K562 (cell line): ENCODE results near the gene MRPL27. TPM values are rescaled to one million over a fixed set of nuclear protein-coding genes. Genes with fewer than 3 reads are reported as not detected.
A peak's percentile ranks its signal among the peaks of the same experiment; 100 is the strongest.

Experiments
- ATAC-seq: fragments of 200-7000 bp; cut with Tn5 transposase; 3 replicates; pipeline ENCODE4 v1.9.1; 2020; ENCODE audit warnings: moderate library complexity
- BruUV-seq: library from RNA; stranded (reverse); fragments of 400-500 nt; replicated peaks from 2 replicates; lab custom pipeline; 2021; lab: Mats Ljungman, UMichigan
- CTCF ChIA-PET: fragments of 300-600 bp; formaldehyde crosslinking; extraction: SDS; loops from one replicate; lab custom pipeline; 2021; ENCODE audit warnings: low intra/inter-chr PET ratio; lab: Yijun Ruan, JAX
- POLR2A ChIA-PET: fragments of 300-600, 350-650 bp; sonication (Branson Sonifier 250); formaldehyde crosslinking; extraction: SDS; loops from one replicate; lab custom pipeline; 2021; ENCODE audit warnings: antibody characterized with exemption, inconsistent platforms; lab: Yijun Ruan, JAX
- DNase-seq, 4 experiments: peaks; one replicate each; pipeline versions ENCODE4 v3.0.0 to v3.0.0-alpha.2; 2011 to 2018; ENCODE audit warnings: low spot score in 3 of 4, mixed read lengths in 3 of 4; ENCODE audit errors: extremely low read depth in 1 of 4
- FAIRE-seq: peaks from 2 replicates; lab custom pipeline; 2011; peaks lifted over from hg19 to GRCh38; lab: Jason Lieb, UNC
- H2AFZ ChIP-seq: 2 replicates; pipeline ENCODE4 v1.6.0; 2011; ENCODE audit warnings: low read depth, low read length, control low read depth, inconsistent platforms
- H3K27ac ChIP-seq: fragments of 200-600 bp; 3 replicates; pipeline ENCODE4 v1.8.0; 2011; ENCODE audit warnings: low read depth, mild to moderate bottlenecking, control low read depth, inconsistent platforms, low read length, moderate library complexity, mixed read lengths; ENCODE audit errors: extremely low read depth
- H3K27me3 ChIP-seq, 2 experiments: fragments of 300-600 bp in 1 of 2; 2 replicates in 1 of 2; 3 replicates in 1 of 2; pipeline versions ENCODE4 v1.6.0 to v1.8.0; 2011; ENCODE audit warnings: inconsistent platforms in 2 of 2, low read length in 2 of 2, mild to moderate bottlenecking in 1 of 2, mixed read lengths in 1 of 2, moderate library complexity in 1 of 2; ENCODE audit not compliant: control insufficient read depth in 2 of 2, insufficient read depth in 2 of 2
- H3K36me3 ChIP-seq: fragments of 300-600 bp; 3 replicates; pipeline ENCODE4 v1.8.0; 2011; ENCODE audit warnings: mild to moderate bottlenecking, low read length, inconsistent platforms; ENCODE audit not compliant: control insufficient read depth, insufficient read depth
- H3K4me1 ChIP-seq, 2 experiments: fragments of 200-600 bp in 1 of 2; replicated peaks in 1 of 2; 2 replicates in 1 of 2; 3 replicates in 1 of 2; pipeline versions ENCODE4 v1.5.1 to v1.8.0; 2011; ENCODE audit warnings: inconsistent platforms in 2 of 2, low read length in 2 of 2, mild to moderate bottlenecking in 1 of 2, mixed read lengths in 1 of 2, moderate library complexity in 1 of 2; ENCODE audit not compliant: control insufficient read depth in 2 of 2, insufficient read depth in 2 of 2
- H3K4me2 ChIP-seq: 2 replicates; pipeline ENCODE4 v1.6.1; 2011; ENCODE audit warnings: low read length, control low read depth, inconsistent platforms, mixed read lengths; ENCODE audit not compliant: insufficient read depth
- H3K4me3 ChIP-seq: fragments of 200-600 bp; sonication (generic), shearing (Covaris generic); 2 replicates; pipeline ENCODE4 v1.5.1; 2016; ENCODE audit warnings: control low read depth, inconsistent platforms
- H3K79me2 ChIP-seq: fragments of 200-600 bp; 3 replicates; pipeline ENCODE4 v1.8.0; 2011; ENCODE audit warnings: low read length, inconsistent platforms; ENCODE audit not compliant: control insufficient read depth, insufficient read depth
- H3K9ac ChIP-seq, 2 experiments: 2 replicates each; pipeline versions ENCODE4 v1.6.0 to v1.6.1; 2011; ENCODE audit warnings: low read depth in 2 of 2, low read length in 2 of 2, control low read depth in 1 of 2, inconsistent platforms in 1 of 2, mild to moderate bottlenecking in 1 of 2, mixed read lengths in 1 of 2; ENCODE audit not compliant: insufficient read depth in 1 of 2
- H3K9me1 ChIP-seq: one replicate; pipeline ENCODE4 v1.6.0; 2011; ENCODE audit warnings: inconsistent platforms, mild to moderate bottlenecking, low read length, moderate library complexity; ENCODE audit not compliant: control insufficient read depth, insufficient read depth
- H3K9me3 ChIP-seq: replicated peaks from 2 replicates; pipeline ENCODE4 v1.5.1; 2011; ENCODE audit warnings: low read depth, low read length, inconsistent platforms; ENCODE audit not compliant: control insufficient read depth, insufficient read depth
- H4K20me1 ChIP-seq: replicated peaks from 2 replicates; pipeline ENCODE4 v1.6.1; 2011; ENCODE audit warnings: low read length, inconsistent platforms, mixed read lengths; ENCODE audit not compliant: control insufficient read depth, insufficient read depth
- CBFA2T3 ChIP-seq: fragments of 450-650 bp; IDR thresholded peaks from 2 replicates; pipeline ENCODE4 v1.6.1; 2017
- E2F4 ChIP-seq: sonication (generic); formaldehyde crosslinking; IDR thresholded peaks from 2 replicates; pipeline ENCODE4 v1.8.0; 2022; ENCODE audit warnings: mild to moderate bottlenecking, low read depth, missing genetic modification reagents
- ELK3 ChIP-seq: fragments of 450-650 bp; formaldehyde crosslinking; IDR thresholded peaks from 2 replicates; pipeline ENCODE4 v1.4.0; 2020; ENCODE audit warnings: mild to moderate bottlenecking
- FOXJ2 ChIP-seq: fragments of 200-800 bp; sonication (Bioruptor generic); IDR thresholded peaks from 2 replicates; pipeline ENCODE4 v1.6.1; 2016; ENCODE audit warnings: missing genetic modification characterization, missing compliant biosample characterization
- HBP1 ChIP-seq: fragments of 450-650 bp; formaldehyde crosslinking; IDR thresholded peaks from 2 replicates; pipeline ENCODE4 v1.4.0; 2022; ENCODE audit warnings: missing genetic modification characterization
- NFATC3 ChIP-seq: fragments of 450-650 bp; IDR thresholded peaks from 2 replicates; pipeline ENCODE4 v1.6.1; 2017; ENCODE audit warnings: mild to moderate bottlenecking
- NR2F6 ChIP-seq: fragments of 450-650 bp; formaldehyde crosslinking; IDR thresholded peaks from 2 replicates; pipeline ENCODE4 v1.4.0; 2020; ENCODE audit warnings: mild to moderate bottlenecking
- PHF20 ChIP-seq: fragments of 450-650 bp; IDR thresholded peaks from 2 replicates; pipeline ENCODE4 v1.6.1; 2018; ENCODE audit not compliant: partially characterized antibody
- POU5F1 ChIP-seq: fragments of 150-350 bp; IDR thresholded peaks from 2 replicates; pipeline ENCODE4 v1.6.1; 2014; ENCODE audit warnings: borderline replicate concordance, low read length, low read depth, mild to moderate bottlenecking; ENCODE audit not compliant: partially characterized antibody
- RBFOX2 ChIP-seq: fragments of 200-400 bp; formaldehyde crosslinking; IDR thresholded peaks from 2 replicates; pipeline ENCODE4 v1.6.1; 2017; ENCODE audit warnings: low read depth, mild to moderate bottlenecking, low read length, moderate library complexity
- ZFX ChIP-seq: sonication (generic); formaldehyde crosslinking; IDR thresholded peaks from 2 replicates; pipeline ENCODE4 v1.8.0; 2022; ENCODE audit warnings: mild to moderate bottlenecking, missing genetic modification reagents, moderate library complexity
- ZNF57 ChIP-seq: fragments of 450-650 bp; formaldehyde crosslinking; IDR thresholded peaks from 2 replicates; pipeline ENCODE4 v1.4.0; 2020; ENCODE audit warnings: mild to moderate bottlenecking, moderate library complexity
- WGBS: fragments of 100-300 bp; shearing (Covaris generic); methylation state at CpG from one replicate; pipeline ENCODE4 v1.1.6; 2016; ENCODE audit warnings: low coverage, mixed read lengths; ENCODE audit not compliant: insufficient coverage; ENCODE audit errors: missing lambda C conversion rate; 5-methylcytosine and 5-hydroxymethylcytosine counted together
- in situ Hi-C: fragments of 300-500 bp; cut with MboI; formaldehyde crosslinking; loops from 4 replicates; pipeline ENCODE4 v1.15.0; 2018; ENCODE audit warnings: inconsistent platforms, mixed read lengths
- intact Hi-C: fragments of 100-400 bp; cut with micrococcal nuclease; formaldehyde crosslinking; loops from 2 replicates; pipeline ENCODE4 v1.14.2; 2022
- polyA plus RNA-seq, 8 experiments: library from polyadenylated mRNA; depleted of rRNA in 4 of 8; stranded (reverse) in 5 of 8; unstranded in 3 of 8; fragments of >200 nt; fragmentation: Nextera tagmentation in 2 of 8; fragmentation: Illumina TruSeq in 1 of 8; extraction: Ambion mirVana in 2 of 8; extraction: Trizol in 1 of 8; gene quantifications; 2 replicates each; pipeline versions ENCODE4 v1.2.1 to v1.2.3, GENCODE V29; 2011 to 2014; ENCODE audit warnings: inconsistent platforms in 1 of 8, missing spikeins in 1 of 8
- total RNA-seq, 7 experiments: library from RNA; depleted of rRNA in 6 of 7; stranded (reverse); fragments of >200 nt in 6 of 7; fragmentation: Illumina TruSeq in 2 of 7; extraction: Trizol in 2 of 7; gene quantifications; 2 replicates each; pipeline versions ENCODE4 v1.2.1 to v1.2.3, GENCODE V29; 2011 to 2021; ENCODE audit warnings: low replicate concordance in 1 of 7

Gene MRPL27
- total and polyA plus RNA-seq, 9 of the 15 experiments (the other 6 are each of a cell fraction or from before 2014, with no cell fraction given) = 96.3 to 401 (median 142) TPM

DNA sequence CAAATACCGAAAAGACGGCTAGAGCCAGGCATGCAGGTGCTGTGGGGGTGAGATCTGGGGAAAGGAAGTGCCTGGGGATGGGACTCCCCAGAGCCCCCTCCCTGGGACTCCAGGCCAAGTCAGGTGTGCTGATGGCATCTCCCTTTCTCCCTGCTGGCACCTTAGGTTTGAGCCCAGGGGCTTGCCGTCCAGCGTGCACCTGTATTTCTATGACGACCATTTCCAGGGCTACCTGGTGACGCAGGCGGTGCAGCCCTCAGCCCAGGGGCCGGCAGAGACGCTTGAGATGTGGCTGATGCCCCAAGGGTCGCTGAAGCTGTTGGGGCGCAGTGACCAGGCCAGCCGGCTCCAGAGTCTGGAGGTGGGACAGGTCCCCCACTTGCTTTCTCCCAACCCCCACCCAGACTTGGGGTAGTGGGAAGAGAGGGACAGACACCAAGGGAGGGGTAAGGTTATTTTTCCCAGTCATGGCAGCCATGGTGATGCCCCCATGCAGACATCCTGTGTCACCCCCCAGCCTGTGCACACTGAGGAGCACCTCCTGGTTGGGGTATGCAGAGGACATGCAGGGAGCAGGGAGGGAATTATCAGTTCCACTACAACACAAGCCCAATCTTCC lies 16.0 kb downstream of the MRPL27 start:
- in situ Hi-C loops = no loop called here
- DNase-seq = no peak
- TF ChIP-seq NFATC3 (no peak), RBFOX2 (0 out of 2 replicates have a peak, but pooled peaks have one; percentile 24)
- H4K20me1 ChIP-seq = peaks cover 10% of the 10 kb centered on the region
- peaks cover 69% of the 10 kb centered on the region; the same call in 2 of the 3 replicates for H3K36me3 ChIP-seq
- H3K4me3 ChIP-seq = no peak overlapping the region
- no peak overlapping the region for H2AFZ ChIP-seq
- 99% methylated on average over 12 of the region's 12 CpGs for WGBS
- no peaks in the 10 kb centered on the region; the same call in 2 of the 3 replicates for H3K79me2 ChIP-seq
- no peaks in the 10 kb centered on the region for H3K9me1 ChIP-seq
- no peak overlapping the region for H3K27ac ChIP-seq
- no peaks in the 10 kb centered on the region for H3K9me3 ChIP-seq
- ChIA-PET POLR2A (interaction anchor here (0.7 kb wide), 1 partner anchor 15 kb away, joined by 5 read pairs; no protein-coding TSS in a partner anchor), CTCF (no interaction called here)
- no peak for ATAC-seq
- intact Hi-C loops = no loop called here
- H3K4me2 ChIP-seq = no peak overlapping the region
- no peak for FAIRE-seq
- H3K9ac ChIP-seq = no peak overlapping the region; a peak in 1 of 4 replicates
- no peaks in the 10 kb centered on the region; a peak in 1 of 5 replicates for H3K27me3 ChIP-seq
- peaks cover 10 to 44% of the 10 kb centered on the region in 2 experiments; a peak in 4 of 5 replicates for H3K4me1 ChIP-seq
- no TSS peak for BruUV-seq

- no peak overlapping the region for H3K27ac ChIP-seq
- no peaks in the 10 kb centered on the region for H3K79me2 ChIP-seq
- intact Hi-C loops (no loop called here), in situ Hi-C loops (no loop called here)
- no peaks in the 10 kb centered on the region for H3K9me3 ChIP-seq
- WGBS = 92% methylated on average over 10 of the region's 12 CpGs
- no peak overlapping the region for H2AFZ ChIP-seq
- no peak overlapping the region; a peak in 1 of 4 replicates for H3K9ac ChIP-seq
- H3K4me2 ChIP-seq = no peak overlapping the region
- H3K4me3 ChIP-seq = no peak overlapping the region
- H3K4me1 ChIP-seq = peaks cover 5 to 40% of the 10 kb centered on the region in 2 experiments; a peak in 4 of 5 replicates
- CTCF ChIA-PET = no interaction called here
- no peaks in the 10 kb centered on the region for H3K9me1 ChIP-seq
- DNase-seq = no peak
- H3K27me3 ChIP-seq = no peaks in the 10 kb centered on the region; a peak in 1 of 5 replicates
- POLR2A ChIA-PET = no interaction called here
- ATAC-seq = no peak
- no TSS peak for BruUV-seq
- H3K36me3 ChIP-seq = peaks cover 69% of the 10 kb centered on the region; the same call in 2 of the 3 replicates
- H4K20me1 ChIP-seq = peaks cover 5% of the 10 kb centered on the region
- FAIRE-seq = no peak
- TF ChIP-seq CBFA2T3 = no peak
- TF ChIP-seq E2F4 (CRISPR knock-in tag) = no peak
- no peak for TF ChIP-seq ELK3 (CRISPR knock-in tag)
- TF ChIP-seq PHF20 = no peak
- TF ChIP-seq ZFX = no peak
- TF ChIP-seq ZNF57 (CRISPR knock-in tag) = no peak
- no peak for TF ChIP-seq HBP1 (CRISPR knock-in tag)
- TF ChIP-seq NR2F6 (CRISPR knock-in tag) = no peak
- no peak for TF ChIP-seq POU5F1
- no peak for TF ChIP-seq FOXJ2 (tag)
These were observed 16.6 kb downstream of the MRPL27 start for GRCh38 chr17:50356418-50356817.
